G401 (cell line): ENCODE data around the gene COL27A1. TPM values are rescaled to one million over a fixed set of nuclear protein-coding genes. Genes with fewer than 3 reads are reported as not detected.
A peak's percentile ranks its signal among the peaks of the same experiment; 100 is the strongest.

Experiments
- DNase-seq: peaks from one replicate; pipeline ENCODE4 v3.0.0-alpha.2; 2015; ENCODE audit warnings: low spot score
- in situ Hi-C: cut with HindIII; loops from 2 replicates; pipeline ENCODE4 v1.10.0; 2016; ENCODE audit warnings: low sequenced_read_pairs, mixed read lengths
- total RNA-seq: library from RNA; depleted of rRNA; stranded (reverse); fragments of >200 nt; shearing (Covaris generic); gene quantifications from 2 replicates; pipeline ENCODE4 v1.2.3, GENCODE V29; 2014

Gene COL27A1
- total RNA-seq, 1 experiment from 2014 or later, result 2.8 TPM

- in situ Hi-C loops, result no loop called here
- no peak for DNase-seq
Measured at GRCh38 chr9:114336699-114337395, 181.5 kb downstream of the COL27A1 start.

- in situ Hi-C loops, result no loop called here
Measured at GRCh38 chr9:114338187-114338586, 182.8 kb downstream of the COL27A1 start.

DNA sequence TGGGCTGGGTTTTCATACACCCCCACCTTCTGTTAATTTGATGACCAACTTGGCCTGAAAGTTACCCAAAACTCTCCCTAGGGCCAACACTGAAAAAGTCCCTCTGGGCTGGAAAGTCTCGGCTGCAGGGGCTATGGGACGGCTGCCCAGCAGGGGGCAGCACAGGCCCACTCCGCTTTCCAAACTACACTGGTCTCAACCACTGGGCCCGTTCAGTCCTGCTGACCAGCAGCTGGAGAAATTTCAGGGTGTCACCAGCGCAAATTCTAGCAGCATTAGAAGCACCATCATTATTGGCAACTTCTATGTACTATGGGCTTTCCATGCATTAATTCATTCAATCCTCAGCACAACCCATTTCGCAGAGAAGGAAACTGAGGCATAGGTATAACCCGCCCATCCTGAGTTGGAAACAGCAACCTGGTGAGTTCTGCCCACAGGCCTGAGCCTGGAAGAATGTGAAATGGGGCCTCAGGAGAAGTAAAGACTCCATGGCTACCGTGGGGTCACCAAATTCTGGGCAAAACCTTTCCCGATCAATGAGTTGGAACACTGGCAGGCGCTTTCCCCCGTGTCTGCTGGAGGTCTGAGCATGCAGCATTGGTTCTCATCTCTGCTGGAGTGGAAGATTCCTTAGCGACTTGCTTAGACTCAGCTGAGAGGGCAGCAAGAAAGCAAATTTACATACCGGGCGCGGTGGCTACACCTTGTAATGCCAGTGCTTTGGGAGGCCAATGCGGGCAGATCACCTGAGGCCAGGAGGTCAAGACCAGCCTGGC, 184.0 kb downstream of the COL27A1 start:
- peak; percentile 6 for DNase-seq
- in situ Hi-C loops, result no loop called here

More at GRCh38 chr9:114338187-114338586, 182.8 kb downstream of the COL27A1 start:
- no peak for DNase-seq

DNA sequence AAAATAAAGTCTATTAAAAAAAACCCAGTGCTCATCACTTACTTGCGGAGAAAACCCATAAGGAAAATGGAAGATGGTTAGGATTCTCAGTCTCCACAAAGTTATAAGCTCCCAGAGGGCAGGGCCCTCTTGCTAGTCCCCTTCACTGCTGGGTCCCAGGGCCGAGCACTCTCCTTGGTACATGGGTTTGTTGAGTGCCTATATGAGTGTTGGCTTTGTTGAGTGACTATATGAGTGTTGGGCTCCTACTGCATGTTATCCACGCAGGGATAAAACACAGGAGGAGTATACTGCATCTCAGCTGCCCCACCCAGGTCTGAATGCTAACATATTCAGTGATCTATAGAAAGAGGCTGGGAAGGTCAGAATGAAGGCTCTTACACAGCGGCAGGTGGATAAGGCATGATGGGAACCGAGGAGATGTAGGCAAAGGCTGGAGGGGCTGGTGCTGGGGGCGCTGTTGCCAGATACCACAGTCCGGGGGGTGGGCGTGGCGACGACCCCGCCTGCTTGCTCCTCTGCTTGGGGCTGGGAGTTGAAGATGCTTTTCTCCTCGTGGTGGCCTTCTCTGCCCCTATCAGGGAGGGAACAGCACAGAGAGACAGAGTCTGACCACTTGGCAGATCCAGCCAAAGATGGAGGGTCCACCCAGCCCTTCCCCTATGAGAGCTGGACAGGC, 186.0 kb downstream of the COL27A1 start:
- in situ Hi-C loops, result no loop called here
- no peak for DNase-seq

GRCh38 chr9:114341991-114342390, 186.7 kb downstream of the COL27A1 start:
- in situ Hi-C loops, result no loop called here
- DNase-seq, result no peak

DNA sequence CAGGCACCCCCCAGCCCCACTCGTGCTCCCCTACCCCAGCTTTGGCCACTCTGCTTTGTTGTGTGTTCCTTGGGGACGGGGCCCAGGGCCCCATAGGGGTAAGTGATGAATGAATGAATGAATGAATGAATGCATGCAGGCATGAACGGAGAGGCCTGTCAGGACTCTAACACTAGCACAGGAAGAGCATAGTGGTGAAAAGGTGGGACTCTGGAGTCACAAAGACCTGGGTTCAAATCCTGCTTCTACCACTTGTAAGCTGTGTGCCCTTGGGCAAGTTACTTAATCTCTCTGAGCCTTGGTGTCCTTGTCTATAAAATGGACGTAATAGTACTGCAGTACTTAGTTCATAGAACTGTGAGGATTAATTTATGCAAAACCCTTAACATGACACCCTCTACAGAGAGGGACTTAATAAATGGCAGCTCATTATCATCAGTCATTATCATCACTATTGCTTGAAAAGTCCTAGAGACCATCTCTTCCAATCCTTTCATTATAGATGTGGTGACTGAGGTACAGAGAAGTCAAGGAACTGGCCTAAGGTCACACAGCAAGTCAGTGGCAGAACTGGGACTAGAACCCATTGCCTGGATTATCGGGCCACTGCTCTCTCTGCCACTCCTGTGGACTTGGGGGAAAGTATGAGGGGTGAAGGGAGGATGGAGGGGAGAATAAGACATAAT, 187.6 kb downstream of the COL27A1 start:
- no peak for DNase-seq
- in situ Hi-C loops, result no loop called here

DNA sequence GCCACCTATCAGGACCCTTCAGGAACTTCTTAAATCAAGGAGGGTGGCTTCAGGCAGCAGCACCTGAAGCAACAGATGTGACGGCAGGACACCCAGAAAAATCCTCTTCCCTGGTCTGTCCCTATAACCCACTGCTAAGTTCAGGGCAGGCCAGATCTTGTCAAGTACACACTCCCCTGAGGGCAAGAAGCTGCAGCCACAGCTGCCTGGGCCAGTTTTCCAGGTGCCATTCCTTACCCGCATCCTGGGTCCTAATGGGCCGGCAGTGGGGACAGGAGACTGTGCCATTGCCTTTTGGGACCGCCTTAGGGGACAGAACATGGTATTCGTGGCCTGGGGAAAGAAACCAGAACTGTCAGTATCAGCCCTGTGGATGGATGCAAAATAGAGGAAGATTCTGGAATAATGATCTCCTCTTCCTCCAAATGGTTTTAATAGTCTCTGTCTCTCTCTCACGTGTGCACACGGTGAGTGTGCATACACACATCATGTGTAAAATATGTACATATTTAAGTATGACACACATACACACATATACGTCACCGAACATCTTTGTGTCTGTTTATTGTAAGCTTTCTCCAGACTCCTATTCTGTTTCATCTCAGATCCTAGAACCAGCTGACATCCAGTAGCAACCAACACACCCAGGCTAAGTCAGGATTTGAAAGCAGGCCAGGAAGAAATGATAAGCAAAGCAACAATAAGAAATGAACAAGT, 188.3 kb downstream of the COL27A1 start:
- no peak for DNase-seq
- in situ Hi-C loops, result no loop called here

DNA sequence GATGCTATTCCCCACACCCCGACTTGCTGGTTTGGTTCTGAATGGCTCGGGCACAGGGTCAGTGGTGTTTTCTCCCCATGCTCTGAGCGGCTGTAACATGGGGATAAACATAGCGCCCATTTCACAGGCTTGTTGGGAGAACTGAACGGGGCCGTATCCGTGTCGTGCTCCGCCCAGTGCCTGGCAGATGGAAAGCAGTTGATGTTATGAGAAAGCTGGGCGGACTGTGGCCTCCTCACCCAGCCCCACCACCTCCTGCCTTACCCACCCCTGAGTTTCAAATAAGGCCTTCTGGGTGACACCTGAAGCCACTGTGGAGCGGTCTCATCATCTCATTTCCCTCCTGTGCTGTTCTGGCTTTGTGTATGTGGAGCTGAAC, 188.8 kb downstream of the COL27A1 start:
- no peak for DNase-seq
- in situ Hi-C loops, result no loop called here

DNA sequence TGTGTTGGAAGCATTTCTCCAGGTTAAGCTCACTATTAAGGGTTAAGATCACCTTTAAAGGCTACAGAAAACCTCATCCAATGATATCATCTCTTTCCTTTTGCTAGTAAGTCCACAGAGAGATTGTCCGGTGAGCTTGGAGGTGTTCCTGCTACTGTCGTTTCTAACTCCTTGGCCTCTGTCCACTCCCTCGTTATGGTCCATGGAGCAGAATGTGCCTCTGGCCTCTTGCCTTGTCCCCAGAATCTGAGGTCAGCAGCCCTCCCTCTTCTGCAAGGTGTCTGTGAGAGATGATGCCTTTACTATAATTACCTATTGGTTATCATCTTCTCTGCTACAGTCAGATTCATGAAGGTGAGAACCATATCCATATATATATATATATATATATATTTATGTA, 189.4 kb downstream of the COL27A1 start:
- peak; percentile 13 for DNase-seq
- in situ Hi-C loops, result no loop called here

- in situ Hi-C loops, result no loop called here
- DNase-seq, result no peak
Measured at GRCh38 chr9:114345493-114346065, 190.2 kb downstream of the COL27A1 start.

DNA sequence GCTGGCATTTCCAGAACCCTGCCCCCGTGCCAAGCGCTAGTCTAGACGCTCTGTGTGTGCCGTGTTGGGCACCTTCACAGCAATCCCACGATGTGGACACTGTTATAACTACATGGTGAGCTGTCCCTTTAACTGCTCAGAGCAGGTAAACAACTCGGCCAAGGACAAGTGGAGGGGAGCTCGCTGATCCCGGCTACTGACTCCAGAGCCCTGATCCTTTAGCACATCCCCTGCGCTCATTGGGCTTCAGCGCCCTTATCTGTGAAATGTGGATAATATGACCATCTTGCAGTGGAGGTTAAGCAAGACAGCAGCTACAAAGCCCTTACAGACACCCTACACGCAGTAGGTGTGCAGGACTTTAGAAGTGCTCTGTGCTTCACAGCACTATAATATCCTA, 190.8 kb downstream of the COL27A1 start:
- in situ Hi-C loops, result no loop called here
- no peak for DNase-seq

DNA sequence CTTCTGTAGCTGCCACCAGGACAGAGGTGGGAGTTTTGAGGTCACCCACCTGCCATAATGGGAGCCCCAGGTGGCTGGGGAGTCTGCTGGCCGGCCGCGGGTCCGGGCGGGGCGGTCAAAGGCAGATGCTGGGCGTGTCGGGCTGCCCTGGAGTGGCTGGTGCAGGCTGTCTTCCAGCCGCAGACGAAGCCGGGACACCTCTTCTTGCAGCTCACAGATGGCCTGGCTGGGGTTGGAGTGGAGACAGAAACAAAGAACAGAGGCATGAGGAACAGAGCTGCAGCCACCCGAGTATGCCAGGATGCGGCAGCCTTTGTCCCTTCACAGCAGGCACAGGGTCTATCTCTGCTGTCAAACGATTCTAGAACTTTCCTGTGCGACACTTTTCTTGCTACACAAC, 192.3 kb downstream of the COL27A1 start:
- DNase-seq, result no peak
- in situ Hi-C loops, result no loop called here

DNA sequence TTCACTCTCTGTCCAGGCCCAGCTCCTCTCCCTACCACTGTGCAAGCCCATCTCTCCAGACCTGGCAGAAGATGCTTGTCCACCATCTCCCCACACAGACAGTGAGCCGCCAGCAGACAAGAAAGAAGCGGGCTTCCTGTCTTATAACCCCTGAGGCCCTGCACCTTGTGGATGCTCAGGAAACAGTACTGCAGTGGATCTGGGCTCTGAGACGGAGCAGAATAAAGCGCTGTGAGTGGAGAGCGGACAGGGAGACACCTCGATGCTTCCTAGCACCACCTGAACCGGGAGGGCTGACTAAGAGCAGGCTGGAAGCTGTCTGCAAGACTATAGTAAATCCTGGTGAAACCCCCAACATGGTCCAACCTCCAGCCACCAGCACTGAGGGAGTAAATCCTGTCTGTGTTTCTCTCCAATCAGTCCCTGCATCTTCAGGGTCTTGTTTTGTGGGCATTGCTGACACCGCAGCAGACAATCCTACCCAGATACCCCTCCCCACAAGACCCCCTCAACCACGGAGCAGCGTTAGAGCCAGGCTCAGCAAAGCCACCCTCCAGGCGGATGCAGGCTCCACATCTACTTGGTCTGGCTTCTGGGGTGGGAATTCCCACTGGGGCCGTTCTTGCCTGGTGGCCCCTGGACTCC, 193.0 kb downstream of the COL27A1 start:
- no peak for DNase-seq

DNA sequence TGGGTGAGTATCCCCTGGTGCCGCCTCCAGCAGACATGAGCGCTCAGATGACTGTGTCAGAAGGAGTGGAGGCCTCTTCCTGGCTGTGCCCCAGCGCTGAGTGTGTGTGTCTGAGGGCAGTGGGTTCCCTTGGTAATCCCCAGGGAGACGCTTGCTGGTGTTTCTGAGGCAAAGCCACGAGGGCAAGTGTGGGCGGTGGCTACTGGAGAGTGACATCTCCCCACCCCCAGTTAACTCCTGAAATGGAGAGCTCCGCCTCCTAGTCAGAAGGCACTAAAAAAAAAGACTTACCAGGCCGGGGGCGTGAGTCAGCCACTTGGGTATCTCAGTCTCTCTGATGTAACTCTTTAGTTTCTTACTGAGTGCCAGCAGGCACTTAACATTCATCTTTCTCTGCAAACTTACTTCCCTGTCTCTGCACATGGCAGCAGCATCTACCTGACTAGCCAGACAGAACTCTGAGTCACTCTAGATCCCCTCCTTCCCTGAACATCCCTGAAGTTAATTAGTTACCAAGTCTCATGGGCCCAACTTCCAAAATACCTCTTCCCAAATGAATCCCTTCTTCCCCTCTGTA, 193.7 kb downstream of the COL27A1 start:
- in situ Hi-C loops, result no loop called here
- peak; percentile 7 for DNase-seq

More for the DNA sequence above, 193.0 kb downstream of the COL27A1 start:
- in situ Hi-C loops, result no loop called here

DNA sequence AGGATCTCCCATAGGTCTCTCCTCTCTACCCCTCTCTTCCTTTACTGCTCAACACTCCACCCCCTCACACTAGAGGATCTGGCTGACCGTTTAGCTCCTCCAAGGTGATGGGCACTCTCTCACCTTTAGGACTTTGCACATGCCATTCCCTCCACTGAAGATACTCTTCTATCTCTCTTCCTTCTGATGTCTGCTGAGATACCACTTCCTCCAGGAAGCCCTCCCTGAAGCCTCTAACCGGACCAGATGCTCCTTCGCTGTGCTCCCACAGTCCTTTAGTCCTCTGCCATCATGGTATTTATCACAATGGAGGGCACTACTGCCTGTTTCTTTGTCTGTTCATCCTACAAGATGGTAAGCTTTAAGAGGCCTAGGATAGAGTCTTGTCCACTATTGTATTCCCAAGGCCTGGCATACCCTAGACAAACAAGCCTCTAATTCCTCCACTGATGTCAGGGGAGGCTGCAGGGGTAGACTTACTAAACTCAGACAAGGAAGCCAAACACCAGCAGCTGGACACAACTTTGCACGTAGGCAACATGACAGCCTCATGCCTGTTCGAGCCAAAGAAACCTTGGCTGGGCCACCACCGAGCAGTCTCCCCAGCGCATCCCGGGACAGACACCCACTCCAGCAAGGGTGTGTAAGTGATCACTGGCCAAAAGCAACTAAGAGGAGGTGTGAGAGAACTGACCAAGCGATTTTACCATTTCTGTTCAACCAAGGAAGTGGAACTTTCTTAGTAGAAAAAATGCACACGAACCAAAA, 194.6 kb downstream of the COL27A1 start:
- DNase-seq, result no peak
- in situ Hi-C loops, result no loop called here

DNA sequence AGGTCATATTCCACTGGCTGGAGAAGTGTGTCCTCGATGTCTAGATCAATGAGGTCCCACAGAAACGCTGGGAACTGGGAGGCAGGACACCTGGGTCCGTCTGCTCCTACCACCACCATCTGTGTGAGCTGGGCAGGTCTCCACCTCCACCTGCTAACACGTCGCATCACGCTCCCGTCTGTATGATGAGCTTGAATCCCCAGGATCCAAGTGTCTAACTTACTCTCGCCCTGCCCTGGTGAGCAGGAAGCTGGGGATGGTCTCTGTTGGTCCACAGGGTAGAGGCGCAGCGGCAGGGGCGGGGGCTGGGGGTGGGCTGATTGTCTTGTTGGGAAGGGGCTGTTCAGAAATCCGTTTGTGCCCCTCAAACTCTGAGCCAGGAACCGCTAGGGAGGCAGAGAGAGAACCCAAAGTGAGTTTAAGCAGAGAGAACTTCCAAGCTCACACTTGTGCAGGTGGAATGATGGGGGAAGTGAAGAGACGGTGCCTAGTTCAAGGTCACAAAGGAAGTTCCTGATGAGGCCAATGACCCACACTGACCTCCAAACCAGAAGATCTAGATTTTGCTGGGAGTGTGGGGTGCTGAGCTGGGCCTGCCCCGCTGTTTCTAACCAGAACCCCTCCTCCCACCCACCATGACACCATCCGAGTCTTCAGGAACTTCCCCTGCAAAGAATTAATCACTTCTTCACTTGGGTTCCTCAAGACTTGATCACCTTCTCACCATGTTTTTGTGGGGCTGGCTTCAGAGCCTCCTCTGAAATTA, 195.5 kb downstream of the COL27A1 start:
- DNase-seq, result no peak
- in situ Hi-C loops, result no loop called here

- no peak for DNase-seq
- in situ Hi-C loops, result no loop called here
Measured at GRCh38 chr9:114351932-114352331, 196.6 kb downstream of the COL27A1 start.
